ENCODE results near the gene ZNF383. TPM values are rescaled to one million over a fixed set of nuclear protein-coding genes. Genes with fewer than 3 reads are reported as not detected.
A peak's percentile ranks its signal among the peaks of the same experiment; 100 is the strongest.

Gene ZNF383
- total and polyA plus RNA-seq, 9 of the 15 experiments (the other 6 are each of a cell fraction or from before 2014, with no cell fraction given): 2.0 to 8.2 (median 5.3) TPM

- TF ChIP-seq, protein P1, sequence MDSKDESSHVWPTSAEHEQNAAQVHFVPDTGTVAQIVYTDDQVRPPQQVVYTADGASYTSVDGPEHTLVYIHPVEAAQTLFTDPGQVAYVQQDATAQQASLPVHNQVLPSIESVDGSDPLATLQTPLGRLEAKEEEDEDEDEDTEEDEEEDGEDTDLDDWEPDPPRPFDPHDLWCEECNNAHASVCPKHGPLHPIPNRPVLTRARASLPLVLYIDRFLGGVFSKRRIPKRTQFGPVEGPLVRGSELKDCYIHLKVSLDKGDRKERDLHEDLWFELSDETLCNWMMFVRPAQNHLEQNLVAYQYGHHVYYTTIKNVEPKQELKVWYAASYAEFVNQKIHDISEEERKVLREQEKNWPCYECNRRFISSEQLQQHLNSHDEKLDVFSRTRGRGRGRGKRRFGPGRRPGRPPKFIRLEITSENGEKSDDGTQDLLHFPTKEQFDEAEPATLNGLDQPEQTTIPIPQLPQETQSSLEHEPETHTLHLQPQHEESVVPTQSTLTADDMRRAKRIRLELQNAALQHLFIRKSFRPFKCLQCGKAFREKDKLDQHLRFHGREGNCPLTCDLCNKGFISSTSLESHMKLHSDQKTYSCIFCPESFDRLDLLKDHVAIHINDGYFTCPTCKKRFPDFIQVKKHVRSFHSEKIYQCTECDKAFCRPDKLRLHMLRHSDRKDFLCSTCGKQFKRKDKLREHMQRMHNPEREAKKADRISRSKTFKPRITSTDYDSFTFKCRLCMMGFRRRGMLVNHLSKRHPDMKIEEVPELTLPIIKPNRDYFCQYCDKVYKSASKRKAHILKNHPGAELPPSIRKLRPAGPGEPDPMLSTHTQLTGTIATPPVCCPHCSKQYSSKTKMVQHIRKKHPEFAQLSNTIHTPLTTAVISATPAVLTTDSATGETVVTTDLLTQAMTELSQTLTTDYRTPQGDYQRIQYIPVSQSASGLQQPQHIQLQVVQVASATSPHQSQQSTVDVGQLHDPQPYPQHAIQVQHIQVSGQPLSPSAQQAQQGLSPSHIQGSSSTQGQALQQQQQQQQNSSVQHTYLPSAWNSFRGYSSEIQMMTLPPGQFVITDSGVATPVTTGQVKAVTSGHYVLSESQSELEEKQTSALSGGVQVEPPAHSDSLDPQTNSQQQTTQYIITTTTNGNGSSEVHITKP (IDR thresholded peaks at IDR 0.05; ENCODE audit: partially characterized antibody): peak; percentile 59
- TF ChIP-seq, protein P2, sequence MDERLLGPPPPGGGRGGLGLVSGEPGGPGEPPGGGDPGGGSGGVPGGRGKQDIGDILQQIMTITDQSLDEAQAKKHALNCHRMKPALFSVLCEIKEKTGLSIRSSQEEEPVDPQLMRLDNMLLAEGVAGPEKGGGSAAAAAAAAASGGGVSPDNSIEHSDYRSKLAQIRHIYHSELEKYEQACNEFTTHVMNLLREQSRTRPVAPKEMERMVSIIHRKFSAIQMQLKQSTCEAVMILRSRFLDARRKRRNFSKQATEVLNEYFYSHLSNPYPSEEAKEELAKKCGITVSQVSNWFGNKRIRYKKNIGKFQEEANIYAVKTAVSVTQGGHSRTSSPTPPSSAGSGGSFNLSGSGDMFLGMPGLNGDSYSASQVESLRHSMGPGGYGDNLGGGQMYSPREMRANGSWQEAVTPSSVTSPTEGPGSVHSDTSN (CRISPR knock-in tag; IDR thresholded peaks at IDR 0.05; ENCODE audit: low read depth): no peak
- TF ChIP-seq, protein P2 (tag; conservative IDR thresholded peaks at IDR 0.05; ENCODE audit: low read depth): peak; percentile 59
- peak; percentile 84 for TF ChIP-seq DMBX1 (CRISPR knock-in tag; IDR thresholded peaks at IDR 0.05; ENCODE audit: borderline replicate concordance)
- TF ChIP-seq EHMT2 (IDR thresholded peaks at IDR 0.05): peak; percentile 91
- peak; percentile 19; the same call in 1 of the 2 replicates for TF ChIP-seq PML (IDR thresholded peaks at IDR 0.05; ENCODE audit: low read length)
- peak; percentile 18; the same call in 1 of the 2 replicates for TF ChIP-seq CC2D1A (IDR thresholded peaks at IDR 0.05)
- peak; percentile 82 to 86 for TF ChIP-seq NRF1 (conservative IDR thresholded peaks at IDR 0.05 in 1 of 2, IDR thresholded peaks at IDR 0.05 in 1 of 2)
- TF ChIP-seq ETV1 (tag; conservative IDR thresholded peaks at IDR 0.05; ENCODE audit: low read depth): peak; percentile 82
- 0 out of 2 replicates have a peak, but pooled peaks have one; percentile 29 for TF ChIP-seq MYC (IDR thresholded peaks at IDR 0.05; ENCODE audit: low read depth, low read length)
- TF ChIP-seq MYC (CRISPR knock-in tag; IDR thresholded peaks at IDR 0.05; ENCODE audit: borderline replicate concordance, low read depth): no peak
- TF ChIP-seq FOSL1 (tag; conservative IDR thresholded peaks at IDR 0.05): 0 out of 2 replicates have a peak, but pooled peaks have one; percentile 20
- peak; percentile 97 for TF ChIP-seq ZNF766 (CRISPR knock-in tag; conservative IDR thresholded peaks at IDR 0.05)
- peak; percentile 44; the same call in 1 of the 2 replicates for TF ChIP-seq SPI1 (IDR thresholded peaks at IDR 0.05; ENCODE audit: borderline replicate concordance, low read depth, low read length)
- TF ChIP-seq E2F6 (IDR thresholded peaks at IDR 0.05; ENCODE audit: borderline replicate concordance in 1 of 2, extremely low read depth in 1 of 2, insufficient read depth in 1 of 2, insufficient read length in 1 of 2, low read depth in 1 of 2, low read length in 1 of 2, poor library complexity in 1 of 2, severe bottlenecking in 1 of 2): no peak
- TF ChIP-seq MBD2 (IDR thresholded peaks at IDR 0.05; ENCODE audit: borderline replicate concordance, low read depth): 0 out of 2 replicates have a peak, but pooled peaks have one; percentile 52
- TF ChIP-seq ZNF699 (CRISPR knock-in tag; IDR thresholded peaks at IDR 0.05; ENCODE audit: insufficient replicate concordance): no peak
- TF ChIP-seq TCF7L2 (IDR thresholded peaks at IDR 0.05; ENCODE audit: low read depth, low read length): peak; percentile 96
- peak; percentile 88 for TF ChIP-seq ZNF644 (tag; IDR thresholded peaks at IDR 0.05; ENCODE audit: low read depth)
Observed at GRCh38 chr19:37172368-37173366, 45.3 kb upstream of the ZNF383 start, which contains the start of gene ZNF585A (continued).
